HG02938 (cell line): ENCODE results near the gene PACSIN3.
"Not testable (repeated sequence)": the region's sequence is repeated elsewhere in the genome, so short reads cannot be mapped to it uniquely, and the experiment has no call there.

Experiments used
- ATAC-seq: cut with Tn5 transposase; IDR thresholded peaks from one replicate; pipeline ENCODE4 v1.9.1; 2021; ENCODE audit warnings: mild to moderate bottlenecking, moderate library complexity; ENCODE audit not compliant: unreplicated experiment

The PACSIN3 gene

GRCh38 chr11:47198161-47198560 lies 11.9 kb upstream of the PACSIN3 start:
- not testable (repeated sequence) for ATAC-seq

GRCh38 chr11:47192111-47192510 lies 5.9 kb upstream of the PACSIN3 start:
- ATAC-seq = no peak

GRCh38 chr11:47191137-47191536 lies 4.9 kb upstream of the PACSIN3 start:
- not testable (repeated sequence) for ATAC-seq

GRCh38 chr11:47189100-47189834 lies 3.0 kb upstream of the PACSIN3 start:
- no peak for ATAC-seq

- no peak for ATAC-seq
Observed at GRCh38 chr11:47188259-47188658, 2.0 kb upstream of the PACSIN3 start.

- ATAC-seq = no peak
Observed at GRCh38 chr11:47187723-47188122, 1.5 kb upstream of the PACSIN3 start.

- no peak for ATAC-seq
Observed at GRCh38 chr11:47186700-47187695, 764 bp upstream of the PACSIN3 start.

- ATAC-seq = no peak
Observed at GRCh38 chr11:47185305-47186075, 744 bp downstream of the PACSIN3 start.

- ATAC-seq = no peak
Observed at GRCh38 chr11:47184711-47185304, 1.4 kb downstream of the PACSIN3 start.

- ATAC-seq = no peak
Observed at GRCh38 chr11:47183969-47184368, 2.3 kb downstream of the PACSIN3 start.

- no peak for ATAC-seq
Observed at GRCh38 chr11:47183031-47183856, 3.0 kb downstream of the PACSIN3 start.

- no peak for ATAC-seq
Observed at GRCh38 chr11:47182380-47182779, 3.9 kb downstream of the PACSIN3 start.

- ATAC-seq = no peak
Observed at GRCh38 chr11:47181271-47181670, 5.0 kb downstream of the PACSIN3 start.

GRCh38 chr11:47180006-47180787 lies 6.0 kb downstream of the PACSIN3 start:
- ATAC-seq = no peak

GRCh38 chr11:47179655-47179991 lies 6.6 kb downstream of the PACSIN3 start:
- no peak for ATAC-seq

GRCh38 chr11:47178737-47179654 lies 7.2 kb downstream of the PACSIN3 start:
- ATAC-seq = no peak

GRCh38 chr11:47178316-47178715 lies 7.9 kb downstream of the PACSIN3 start:
- ATAC-seq = no peak

- ATAC-seq = no peak
Observed at GRCh38 chr11:47177846-47178245, 8.4 kb downstream of the PACSIN3 start.
